Stimulated activated CD4-positive, alpha-beta T cell treated with anti-CD3 and anti-CD28 coated beads, TNF-alpha, amount 100 ng/mL, for 48 hours (primary cell): ENCODE results near the gene NOX4.
"Not testable (repeated sequence)": the region's sequence is repeated elsewhere in the genome, so short reads cannot be mapped to it uniquely, and the experiment has no call there.

Experiments used
- DNase-seq, 3 donors: peaks; one replicate each; pipeline ENCODE4 v3.0.0-alpha.2; 2020; ENCODE audit warnings: low read depth in 3 of 3

NOX4 gene

GRCh38 chr11:89379976-89380771 is 111.0 kb downstream of the NOX4 start:
- not testable (repeated sequence) for DNase-seq

- DNase-seq, result not testable (repeated sequence)
Measured at GRCh38 chr11:89378986-89379385, 112.2 kb downstream of the NOX4 start.

- not testable (repeated sequence) for DNase-seq
Measured at GRCh38 chr11:89369356-89369755, 121.8 kb downstream of the NOX4 start.

GRCh38 chr11:89364856-89365255 is 126.3 kb downstream of the NOX4 start:
- DNase-seq, result not testable (repeated sequence)

GRCh38 chr11:89361734-89362133 is 129.4 kb downstream of the NOX4 start:
- DNase-seq, result no peak

DNA sequence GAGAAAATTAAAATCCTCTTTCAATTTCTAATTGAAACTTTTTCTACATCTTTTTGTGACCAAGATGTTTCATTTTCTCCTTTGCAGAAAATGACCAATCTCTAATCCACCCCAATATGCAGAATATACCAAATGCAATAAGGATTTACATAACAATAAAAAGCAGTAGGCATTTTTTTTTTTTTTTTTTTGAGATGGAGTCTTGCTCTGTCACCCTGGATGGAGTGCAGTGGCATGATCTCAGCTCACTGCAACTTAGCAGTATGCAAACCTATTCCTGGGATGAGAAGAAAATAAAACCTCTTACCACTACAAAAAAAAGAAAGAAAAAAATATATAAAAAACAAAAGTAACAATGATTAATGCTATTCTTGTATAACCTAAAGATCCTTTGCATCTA is 132.0 kb downstream of the NOX4 start:
- not testable (repeated sequence) for DNase-seq

DNA sequence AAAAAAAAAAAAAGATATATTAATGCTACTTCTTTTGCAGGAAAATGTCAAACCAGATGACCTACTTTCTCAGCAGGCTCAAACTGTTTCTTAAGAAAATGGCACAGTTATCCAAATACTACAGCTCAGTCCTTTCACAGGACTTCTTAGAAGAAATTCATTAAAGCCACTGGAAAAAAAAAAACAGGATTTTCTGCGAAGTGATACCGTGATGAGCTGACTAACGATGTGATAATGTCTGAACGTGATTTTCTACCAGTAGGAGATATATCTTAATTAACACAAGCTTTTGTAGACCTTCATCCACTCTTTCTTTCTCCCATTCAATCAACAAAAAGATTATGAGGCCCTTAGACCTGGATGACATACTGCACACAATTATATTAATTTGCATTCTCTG is 132.4 kb downstream of the NOX4 start:
- DNase-seq, result no peak

DNA sequence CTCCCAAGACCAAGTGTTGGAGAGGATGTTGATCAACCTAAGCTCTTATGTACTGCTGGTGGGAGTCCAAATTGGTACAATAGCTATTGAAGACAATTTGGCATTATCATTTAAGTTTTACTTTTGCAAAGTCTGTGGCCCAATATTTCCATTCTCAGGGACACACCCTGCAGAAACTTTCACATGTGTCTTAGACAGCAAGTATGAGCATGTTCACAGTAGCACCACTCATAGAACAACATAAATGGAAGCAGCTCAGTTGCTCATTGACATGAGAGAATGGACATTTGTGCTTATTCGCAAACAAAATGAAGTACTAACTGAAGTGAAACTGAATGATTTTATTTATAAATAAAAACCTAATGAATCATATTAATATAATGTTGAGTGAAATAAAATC is 135.5 kb downstream of the NOX4 start:
- DNase-seq, result no peak

DNA sequence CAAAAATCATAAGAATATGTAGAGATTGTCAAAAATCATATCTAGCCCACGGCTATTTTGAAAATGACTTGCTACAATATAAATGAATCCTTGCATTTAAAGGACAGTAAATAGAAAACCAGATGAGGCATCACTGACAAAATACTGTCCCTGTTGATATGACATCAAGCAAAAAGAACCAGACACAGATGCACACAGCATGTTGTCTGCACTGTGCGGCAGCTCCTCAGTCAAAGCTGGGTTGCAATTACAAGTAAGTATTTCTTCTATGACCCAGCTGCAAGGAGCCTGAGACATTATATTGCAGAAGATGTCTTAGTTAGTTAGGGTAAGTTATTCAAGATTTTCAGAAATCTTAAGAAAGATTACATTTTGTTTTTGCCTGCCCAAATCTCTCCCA is 136.7 kb downstream of the NOX4 start:
- not testable (repeated sequence) for DNase-seq

DNA sequence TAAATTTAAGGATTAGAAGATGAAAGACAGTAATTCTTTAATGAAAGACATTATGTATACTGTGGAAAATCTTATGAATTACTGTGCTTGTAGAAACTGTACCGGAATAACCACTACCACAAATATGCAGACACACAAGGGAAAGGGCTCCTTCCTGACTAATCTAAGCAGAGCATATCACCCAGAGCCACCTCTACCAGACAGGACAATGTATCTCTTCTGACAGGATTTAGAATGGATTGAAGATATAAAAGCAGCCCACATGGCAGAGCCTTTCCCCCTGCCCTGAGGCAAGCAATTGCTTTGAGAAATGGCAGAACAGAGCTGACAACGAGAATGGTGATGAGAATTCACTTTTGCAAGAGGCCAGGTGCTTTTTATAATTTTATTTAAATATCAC is 144.1 kb downstream of the NOX4 start:
- no peak for DNase-seq

DNA sequence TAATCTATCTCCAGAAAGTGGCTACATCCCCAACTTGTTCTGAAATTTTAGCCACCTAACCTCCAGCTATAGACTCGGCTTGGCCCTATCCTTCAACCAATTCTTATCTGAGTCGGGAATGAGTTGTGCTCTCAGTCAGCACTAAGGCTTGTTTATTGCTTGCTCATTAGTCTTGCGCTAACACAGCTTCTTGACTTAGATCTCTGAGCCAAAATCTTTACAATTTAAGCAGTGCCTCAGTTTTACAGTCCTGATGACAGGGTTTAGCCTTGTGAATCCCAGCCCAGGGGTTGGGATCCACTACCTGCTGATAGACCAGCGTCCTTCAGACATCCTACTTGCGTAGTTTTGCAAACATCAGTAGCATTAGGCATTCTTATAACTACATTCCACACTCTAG is 144.6 kb downstream of the NOX4 start:
- no peak for DNase-seq

GRCh38 chr11:89342880-89343572 is 148.1 kb downstream of the NOX4 start:
- DNase-seq, result not testable (repeated sequence)

GRCh38 chr11:89340450-89340849 is 150.7 kb downstream of the NOX4 start:
- not testable (repeated sequence) for DNase-seq

- DNase-seq, result not testable (repeated sequence)
Measured at GRCh38 chr11:89338073-89338472, 153.1 kb downstream of the NOX4 start.

- DNase-seq, result not testable (repeated sequence)
Measured at GRCh38 chr11:89337100-89337650, 154.0 kb downstream of the NOX4 start.

GRCh38 chr11:89333704-89334103 is 157.5 kb downstream of the NOX4 start:
- DNase-seq, result not testable (repeated sequence)

GRCh38 chr11:89331940-89332339 is 159.2 kb downstream of the NOX4 start:
- DNase-seq, result not testable (repeated sequence)

DNA sequence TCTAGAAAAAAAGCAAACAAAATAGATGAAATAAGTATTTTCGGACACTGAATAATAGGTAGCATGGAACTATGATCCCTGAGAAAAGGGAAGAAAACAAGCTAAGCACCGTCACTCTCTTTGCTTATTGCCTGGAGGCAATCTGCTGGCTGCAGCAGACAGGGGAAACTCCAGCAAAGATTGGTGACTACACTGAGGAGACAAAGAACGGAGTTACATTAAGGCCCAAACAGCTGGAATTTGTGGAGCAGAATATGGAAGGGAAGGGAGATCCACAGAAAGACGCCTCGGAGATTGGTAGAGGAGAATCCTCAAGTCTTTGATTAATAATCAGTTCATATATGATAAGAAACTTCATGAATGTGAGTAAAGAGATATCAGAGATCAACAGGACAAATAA is 163.3 kb downstream of the NOX4 start:
- DNase-seq, result no peak

DNA sequence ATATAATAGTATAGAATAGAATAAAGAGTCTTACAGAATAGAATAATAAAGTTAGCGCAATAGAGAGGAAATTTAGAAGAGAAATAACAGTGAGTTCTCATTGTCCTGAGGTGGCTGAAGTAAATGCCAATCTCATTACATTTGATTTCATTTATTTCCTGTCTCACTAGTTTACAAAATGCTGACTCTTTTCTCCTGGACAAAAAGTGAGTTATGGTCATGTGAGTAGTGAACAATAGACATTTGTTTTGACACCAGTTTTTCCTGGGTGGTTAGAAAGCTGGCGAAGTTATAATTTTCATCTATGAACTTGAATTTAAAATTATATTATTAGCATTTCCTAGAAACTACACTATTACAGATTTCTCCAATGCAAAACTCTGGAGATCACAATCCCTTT is 169.8 kb downstream of the NOX4 start:
- no peak for DNase-seq

DNA sequence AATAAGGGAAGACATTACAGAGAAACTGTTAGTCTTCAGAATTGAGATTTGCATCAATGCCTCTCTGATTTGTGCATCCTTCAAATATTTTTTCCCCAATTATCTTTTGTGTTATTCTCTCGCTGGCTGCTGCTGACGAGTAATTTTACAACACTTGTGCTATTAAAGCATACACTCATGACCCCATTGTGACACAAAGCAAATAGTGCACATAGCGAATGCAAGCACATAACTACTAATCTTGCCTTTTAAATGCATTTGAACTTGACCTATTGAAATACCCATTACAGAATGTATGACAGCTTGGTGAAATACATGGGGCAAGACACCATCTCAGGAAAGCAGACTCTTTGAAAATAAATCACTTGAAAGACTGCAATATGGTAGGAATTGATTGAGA is 180.6 kb downstream of the NOX4 start:
- DNase-seq, result not testable (repeated sequence)

- DNase-seq, result not testable (repeated sequence)
Measured at GRCh38 chr11:89309321-89309985, 181.7 kb downstream of the NOX4 start.

DNA sequence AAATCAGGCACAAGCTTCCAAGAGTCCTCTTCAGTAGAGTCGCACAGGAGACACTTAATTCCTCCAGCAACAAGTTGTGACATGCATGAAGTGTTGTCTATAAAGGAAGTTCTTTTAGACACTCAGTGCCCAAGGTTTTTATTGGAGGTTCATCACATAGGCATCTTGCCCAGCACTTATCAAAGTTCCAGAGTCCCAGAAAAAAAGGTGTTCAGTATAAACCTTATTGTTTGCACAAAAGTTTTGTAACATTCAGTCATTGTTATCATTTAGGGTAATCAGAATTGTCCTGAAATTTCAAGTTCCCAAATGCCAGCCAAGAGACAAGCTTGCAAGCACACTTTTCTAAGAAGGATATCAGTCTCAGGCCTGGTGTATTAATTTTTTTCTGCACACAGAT is 182.9 kb downstream of the NOX4 start:
- not testable (repeated sequence) for DNase-seq
